ENCODE measurements around the gene BLTP3B.

DNA sequence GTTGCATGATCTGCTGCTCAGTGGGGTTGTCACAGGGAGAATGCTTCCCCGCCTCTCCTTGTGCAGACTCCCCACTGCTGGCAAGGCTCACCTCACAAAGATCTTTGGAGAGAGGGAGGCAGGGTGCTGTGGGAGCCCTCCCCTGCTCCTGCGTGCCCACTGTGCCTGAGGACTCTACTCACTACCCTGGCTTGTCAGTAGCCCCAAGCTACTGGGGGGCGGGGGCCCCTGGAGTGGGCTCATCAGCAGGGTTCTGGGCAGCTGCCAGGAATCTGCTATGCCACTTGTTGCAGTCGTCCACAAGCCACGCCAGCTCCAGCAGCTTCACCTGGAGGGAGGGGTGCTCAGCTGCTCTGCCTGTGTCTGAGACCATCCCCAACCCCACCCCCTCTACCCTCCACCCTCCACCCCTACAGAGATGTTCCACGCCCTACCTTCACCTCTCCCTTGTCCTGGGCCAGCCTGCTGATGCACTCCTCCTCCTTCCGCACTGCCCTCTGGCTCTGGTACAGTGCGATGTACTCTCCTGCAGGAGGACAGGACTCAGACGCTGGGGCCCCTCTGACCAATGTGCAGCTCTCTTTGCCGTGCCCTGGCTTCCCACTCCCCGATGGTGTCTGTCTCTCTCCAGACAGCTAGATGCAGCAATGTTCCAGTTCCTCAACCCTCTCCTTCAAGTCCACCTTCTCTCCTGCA, 14.2 kb upstream of the BLTP3B start:
- TF ChIP-seq EZH2phosphoT487 (IDR thresholded peaks at IDR 0.05; ENCODE audit: insufficient read depth, low read depth): no peak
- no peak for TF ChIP-seq EZH2 (IDR thresholded peaks at IDR 0.05; ENCODE audit: insufficient read depth, poor library complexity, severe bottlenecking)

All from GM23248 (cell line).